GM18508 (cell line): ENCODE data around the gene SLC25A5.
A peak's percentile ranks its signal among the peaks of the same experiment; 100 is the strongest.
"Not testable (repeated sequence)": the region's sequence is repeated elsewhere in the genome, so short reads cannot be mapped to it uniquely, and the experiment has no call there.

Experiments used
- ATAC-seq: cut with Tn5 transposase; IDR thresholded peaks from one replicate; pipeline ENCODE4 v1.9.1; 2021; ENCODE audit warnings: moderate number of reproducible peaks; ENCODE audit not compliant: insufficient read depth, unreplicated experiment

Gene SLC25A5

DNA sequence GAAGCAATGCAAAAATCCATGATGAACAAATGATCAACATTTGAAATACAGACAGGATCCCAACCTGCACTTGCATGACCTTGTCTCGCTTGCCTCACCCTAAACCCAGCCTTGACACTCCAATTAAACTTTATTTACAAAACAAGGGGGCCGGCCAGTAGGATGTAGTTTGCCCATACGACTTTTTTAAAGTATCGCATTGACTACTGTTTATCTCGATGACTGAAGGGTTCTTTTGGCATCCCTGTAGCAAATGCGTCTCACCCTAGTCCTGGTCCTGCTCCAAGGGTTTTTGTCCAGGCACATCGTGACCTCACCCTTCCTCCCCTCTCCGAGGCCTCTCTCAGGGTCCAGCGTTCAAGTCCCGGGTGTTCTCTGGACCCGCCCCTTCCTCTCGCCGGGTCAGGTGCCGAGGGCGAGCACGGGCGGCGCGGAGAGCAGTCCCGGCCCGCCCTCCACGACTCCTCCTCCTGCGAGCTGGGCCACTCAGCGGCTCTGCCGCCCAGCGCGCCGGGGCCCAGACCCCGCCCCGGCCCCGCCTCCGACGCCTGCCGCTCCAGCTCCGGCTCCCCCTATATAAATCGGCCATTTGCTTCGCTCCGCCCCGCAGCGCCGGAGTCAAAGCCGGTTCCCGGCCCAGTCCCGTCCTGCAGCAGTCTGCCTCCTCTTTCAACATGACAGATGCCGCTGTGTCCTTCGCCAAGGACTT is at the start of gene SLC25A5:
Gene SLC25A5, plus strand, starts transcription at position 603 of the 709 bp plus-strand sequence. Its CDS starts 72 bp downstream, at position 675.
- peak; percentile 42 for ATAC-seq

DNA sequence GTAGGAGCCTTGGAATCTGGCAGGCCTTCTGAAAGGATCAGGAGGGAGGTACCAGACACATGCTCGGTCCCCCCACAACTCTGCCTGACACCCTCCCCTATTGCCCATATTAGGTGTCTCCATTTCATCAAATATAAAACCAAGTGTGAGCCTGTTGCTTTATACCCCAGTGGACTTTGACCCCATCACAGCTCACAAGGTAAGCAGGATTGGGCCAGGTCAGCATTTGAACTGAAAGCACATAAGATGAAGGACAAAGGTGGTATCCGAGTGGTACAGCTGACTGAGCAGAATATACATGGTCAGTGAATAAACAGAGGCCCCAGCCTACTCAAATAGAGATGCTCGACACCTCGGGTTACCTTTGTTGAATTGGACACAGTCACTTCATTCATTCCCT is 49.1 kb upstream of the SLC25A5 start:
- ATAC-seq = no peak

DNA sequence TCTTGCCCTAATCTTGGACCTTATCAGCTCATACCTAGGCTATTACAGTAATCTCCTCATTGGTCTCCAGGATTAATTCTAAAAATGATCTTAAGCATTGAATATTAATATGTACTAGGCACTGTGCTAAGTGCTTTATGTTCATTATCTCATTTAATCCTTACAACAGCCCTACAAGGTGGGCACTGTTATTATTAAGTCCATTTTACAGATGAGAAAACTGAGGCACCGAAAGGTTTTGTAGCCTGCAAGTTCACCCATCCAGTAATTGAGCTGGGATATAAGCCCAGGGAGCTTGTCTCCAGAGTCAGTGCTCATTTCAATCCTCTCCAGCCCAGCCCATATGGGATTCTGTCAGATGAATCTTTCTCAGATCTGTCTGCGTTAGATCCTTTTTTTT is 48.3 kb upstream of the SLC25A5 start:
- no peak for ATAC-seq

DNA sequence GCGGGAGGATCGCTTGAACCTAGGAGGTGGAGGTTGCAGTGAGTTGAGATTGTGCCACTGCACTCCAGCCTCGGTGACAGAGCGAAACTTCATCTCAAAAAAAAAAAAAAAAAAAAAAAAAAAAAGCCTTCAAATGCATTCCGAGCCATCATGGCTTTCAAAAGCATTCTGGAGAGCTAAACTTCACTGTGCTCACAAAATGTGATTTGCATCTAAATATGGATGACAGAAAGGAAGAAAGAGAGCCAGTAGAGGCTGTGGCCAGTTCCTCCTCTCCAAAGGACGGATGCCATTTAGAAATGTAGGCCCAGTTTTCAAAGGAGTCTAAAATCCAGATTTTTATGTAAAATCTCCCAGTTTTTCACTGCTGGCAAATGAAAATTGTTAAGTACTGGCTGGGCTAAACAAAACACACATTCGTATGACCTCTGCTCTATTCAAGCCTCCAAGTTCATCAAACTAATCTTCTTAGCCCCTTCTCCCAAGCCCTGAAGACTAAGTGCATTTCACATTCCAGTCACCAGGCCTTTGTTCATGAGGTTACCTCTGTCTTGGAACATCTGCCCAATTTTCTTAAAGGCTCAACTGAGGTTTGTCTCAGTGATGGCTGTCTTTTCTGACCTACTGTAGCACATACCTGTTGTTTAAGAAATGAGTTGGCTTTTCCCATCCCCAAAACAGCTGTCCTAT is 47.1 kb upstream of the SLC25A5 start:
- no peak for ATAC-seq

DNA sequence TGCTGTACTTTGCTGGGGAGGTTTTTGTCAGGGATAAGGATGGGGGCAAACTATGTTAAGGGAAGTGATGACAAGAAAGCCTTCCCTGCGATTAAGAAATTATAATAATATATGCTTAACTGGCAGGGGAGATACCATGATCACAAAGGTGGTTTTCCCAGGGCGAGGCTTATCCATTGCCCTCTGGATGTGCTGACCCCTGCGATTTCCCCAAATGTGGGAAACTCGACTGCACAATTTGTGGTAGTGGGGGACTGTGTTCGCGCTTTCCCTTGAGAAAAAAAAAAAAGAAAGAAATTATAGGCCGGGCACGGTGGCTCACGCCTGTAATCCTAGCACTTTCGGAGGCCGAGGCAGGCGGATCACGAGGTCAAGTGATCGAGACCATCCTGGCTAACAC is 44.6 kb upstream of the SLC25A5 start:
- ATAC-seq = no peak

DNA sequence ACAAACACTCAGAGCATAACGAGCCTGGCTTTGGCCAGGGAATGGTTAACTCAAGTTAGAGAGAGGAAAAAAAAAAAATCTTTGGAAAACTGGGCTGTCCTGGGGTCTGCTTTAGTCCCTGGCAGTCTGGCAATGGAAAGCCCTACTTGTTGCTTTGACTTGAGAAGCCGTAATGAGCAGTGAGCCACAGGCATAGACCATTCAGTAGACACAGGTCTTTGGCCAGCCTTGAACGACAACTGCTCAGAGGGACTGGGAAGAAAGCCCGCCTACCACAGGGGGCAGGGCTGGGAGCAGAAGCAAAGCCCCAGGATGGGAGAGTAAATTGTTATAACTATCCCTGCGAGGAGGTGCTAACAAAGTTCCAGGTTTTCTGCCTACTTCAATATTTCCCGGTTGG is 43.2 kb upstream of the SLC25A5 start:
- no peak for ATAC-seq

DNA sequence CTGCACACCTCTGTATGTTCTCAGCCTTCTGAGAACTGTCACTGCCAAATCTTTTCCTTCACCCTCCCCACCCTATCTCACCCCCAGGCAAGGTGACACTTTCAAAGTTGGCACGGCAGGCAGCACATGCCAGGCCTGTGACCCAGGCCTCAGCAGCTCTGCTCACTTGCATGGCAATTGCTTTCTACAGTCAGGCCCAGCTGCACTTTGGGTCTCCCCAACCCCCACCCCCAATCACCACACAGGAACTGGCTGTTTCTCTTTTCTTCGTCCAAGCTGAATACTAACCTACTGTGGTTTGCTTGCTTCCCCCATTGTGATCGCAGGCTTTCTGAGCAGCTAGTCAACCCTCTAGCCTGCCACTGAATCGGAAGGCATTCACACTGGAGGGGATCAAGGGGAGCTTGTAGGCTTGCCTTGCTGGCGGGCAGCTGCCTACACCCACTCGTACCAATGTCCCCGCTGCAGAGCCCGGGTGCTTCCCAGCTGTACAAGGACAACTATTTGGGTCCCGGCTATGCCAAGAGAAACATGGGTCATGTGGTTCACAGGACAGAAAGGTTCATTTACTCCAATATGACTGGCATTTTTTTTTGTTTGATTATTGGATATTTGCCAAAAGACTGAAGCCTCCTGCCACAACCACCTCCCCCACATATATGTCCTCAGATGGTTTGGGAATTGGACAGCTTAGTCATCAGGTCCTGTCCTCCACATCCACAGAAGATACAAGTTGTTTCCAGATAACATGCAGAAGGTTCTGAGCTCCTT is 41.0 kb upstream of the SLC25A5 start:
- ATAC-seq = no peak

DNA sequence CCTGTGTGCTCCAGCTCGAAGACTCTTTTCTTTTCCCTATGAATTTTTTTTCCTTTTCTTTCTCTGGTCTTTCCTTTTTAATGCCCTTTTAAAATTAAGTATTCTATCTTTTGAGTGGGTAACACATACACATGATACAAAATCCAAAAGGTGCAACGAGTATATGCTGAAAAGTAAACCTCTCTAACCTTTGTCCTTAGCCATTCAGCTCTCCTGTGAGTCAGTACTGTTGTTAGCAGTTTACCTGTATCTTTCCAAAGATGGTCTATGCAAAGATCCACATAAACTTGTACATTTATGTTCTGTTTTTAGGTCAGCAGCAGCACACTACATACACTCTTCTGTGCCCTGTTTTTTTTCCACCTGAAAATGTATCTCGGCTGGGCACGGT is 40.5 kb upstream of the SLC25A5 start:
- no peak for ATAC-seq

DNA sequence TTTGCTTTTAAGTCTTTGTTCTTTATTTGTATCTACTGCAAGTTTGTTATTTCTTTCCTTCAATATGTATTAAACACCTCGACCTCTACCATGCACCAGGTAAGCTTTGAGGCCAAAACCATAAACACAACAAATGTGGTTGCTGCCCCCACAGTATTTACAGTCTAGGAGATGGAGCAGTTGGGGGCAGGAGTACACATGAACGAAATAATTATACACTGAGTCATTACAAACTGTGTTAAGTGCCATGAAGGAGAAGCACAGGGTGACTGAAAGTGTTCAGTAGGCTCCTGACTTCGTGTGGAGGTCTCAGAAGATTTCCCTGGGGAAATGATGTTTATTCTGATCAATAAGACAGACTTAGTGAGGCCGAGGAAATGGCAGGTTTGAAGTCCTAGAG is 38.8 kb upstream of the SLC25A5 start:
- ATAC-seq = no peak

DNA sequence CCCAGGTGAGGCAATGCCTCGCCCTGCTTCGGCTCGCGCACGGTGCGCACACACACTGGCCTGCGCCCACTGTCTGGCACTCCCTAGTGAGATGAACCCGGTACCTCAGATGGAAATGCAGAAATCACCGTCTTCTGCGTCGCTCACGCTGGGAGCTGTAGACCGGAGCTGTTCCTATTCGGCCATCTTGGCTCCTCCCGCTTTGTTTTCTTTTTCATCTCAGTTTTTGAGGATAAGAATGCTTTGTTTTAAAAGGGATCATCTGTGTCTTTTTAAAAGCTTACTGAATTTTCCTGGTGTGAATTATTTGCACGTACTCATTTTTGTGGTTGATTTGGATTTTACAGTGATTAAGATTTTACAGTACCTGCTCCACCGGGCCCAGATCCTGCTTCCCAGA is 26.9 kb upstream of the SLC25A5 start:
- ATAC-seq = not testable (repeated sequence)

DNA sequence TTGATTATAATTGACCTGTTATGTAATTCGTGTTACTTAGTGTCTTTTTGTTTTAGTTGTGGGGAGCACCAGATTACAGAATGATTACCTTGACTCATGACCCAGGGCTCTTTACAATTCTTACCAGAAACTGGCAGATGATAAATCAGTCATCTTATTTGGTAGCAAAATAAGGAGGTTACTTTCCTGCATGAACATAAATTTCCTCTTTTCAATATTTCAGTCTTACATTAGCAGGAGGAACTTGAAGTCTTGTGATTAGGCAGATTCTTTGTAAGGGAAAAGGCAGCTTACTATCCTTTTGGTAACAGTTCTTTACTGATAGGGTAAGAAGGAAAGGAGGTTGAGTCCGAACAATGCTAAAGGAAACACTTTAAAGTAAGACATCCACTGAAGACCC is 26.0 kb upstream of the SLC25A5 start:
- ATAC-seq = no peak

DNA sequence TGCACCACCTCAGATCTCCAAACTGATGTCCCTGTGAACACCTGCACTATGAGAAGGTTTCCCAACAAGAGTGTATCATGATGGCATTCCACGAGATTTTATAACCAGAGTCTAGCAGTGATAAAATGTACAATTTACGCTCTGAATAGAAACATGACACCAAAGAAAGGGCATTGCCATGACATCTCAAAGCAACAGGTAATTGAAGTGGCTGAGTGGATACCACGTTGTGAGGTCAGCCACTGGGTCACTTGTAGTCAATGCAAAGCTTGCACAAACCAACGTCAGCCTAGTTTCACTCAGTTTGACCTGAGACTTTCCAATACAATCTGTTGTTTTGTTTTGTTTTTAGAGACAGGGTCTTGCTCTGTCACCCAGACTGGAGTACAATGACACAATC is 15.0 kb upstream of the SLC25A5 start:
- no peak for ATAC-seq

DNA sequence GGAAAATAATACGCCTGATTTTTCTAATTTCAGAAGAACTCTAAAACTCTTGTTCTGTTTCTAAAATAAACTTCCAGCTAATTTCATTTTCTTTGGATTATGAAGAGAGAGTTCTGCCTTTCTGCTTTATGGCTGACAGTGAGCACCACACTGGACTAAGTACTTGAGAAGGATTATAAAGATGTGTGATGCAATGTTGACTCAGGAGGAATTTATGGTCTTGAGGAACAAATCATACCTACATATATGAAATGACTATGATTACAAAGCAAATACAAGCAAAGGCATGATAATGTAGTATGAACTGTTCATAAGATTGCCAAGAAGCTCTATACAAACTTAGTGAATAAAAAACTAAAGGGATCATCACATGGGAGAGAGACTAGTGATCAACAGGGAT is 13.0 kb upstream of the SLC25A5 start:
- no peak for ATAC-seq

DNA sequence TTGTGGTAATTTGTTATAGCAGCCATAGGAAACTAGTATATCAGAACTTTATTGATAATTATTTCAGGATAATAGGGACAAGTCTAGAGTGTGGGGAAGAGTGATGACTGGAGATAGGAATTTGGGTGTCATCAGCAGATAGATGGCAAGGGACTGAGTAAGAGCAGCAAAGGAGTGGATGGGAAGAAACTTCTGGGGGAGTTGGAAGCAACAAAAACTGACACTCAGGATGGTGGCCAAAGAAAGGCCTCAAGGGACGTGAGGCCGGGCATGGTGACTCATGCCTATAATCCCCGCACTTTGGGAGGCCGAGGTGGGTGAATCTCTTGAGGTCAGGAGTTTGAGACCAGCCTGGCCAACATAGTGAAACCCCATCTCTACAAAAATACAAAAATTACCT is 9.1 kb upstream of the SLC25A5 start:
- ATAC-seq = no peak

DNA sequence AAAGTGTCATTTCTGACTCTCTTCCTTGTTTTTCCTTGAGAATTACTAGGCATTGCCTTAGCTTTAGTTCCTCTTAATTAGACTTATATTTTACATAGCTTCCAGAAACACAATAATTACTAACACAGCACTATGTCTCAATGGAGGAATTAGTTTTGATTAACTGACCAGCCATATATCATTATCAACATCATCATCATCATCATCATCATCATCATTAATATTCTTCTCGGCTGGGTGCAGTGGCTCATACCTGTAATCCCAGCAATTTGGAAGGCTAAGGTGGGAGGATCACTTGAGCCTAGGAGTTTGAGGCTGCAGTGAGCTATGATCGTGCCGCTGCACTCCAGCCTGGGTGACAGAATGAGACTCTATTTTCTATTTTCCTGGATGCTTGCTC is 2.7 kb upstream of the SLC25A5 start:
- no peak for ATAC-seq

DNA sequence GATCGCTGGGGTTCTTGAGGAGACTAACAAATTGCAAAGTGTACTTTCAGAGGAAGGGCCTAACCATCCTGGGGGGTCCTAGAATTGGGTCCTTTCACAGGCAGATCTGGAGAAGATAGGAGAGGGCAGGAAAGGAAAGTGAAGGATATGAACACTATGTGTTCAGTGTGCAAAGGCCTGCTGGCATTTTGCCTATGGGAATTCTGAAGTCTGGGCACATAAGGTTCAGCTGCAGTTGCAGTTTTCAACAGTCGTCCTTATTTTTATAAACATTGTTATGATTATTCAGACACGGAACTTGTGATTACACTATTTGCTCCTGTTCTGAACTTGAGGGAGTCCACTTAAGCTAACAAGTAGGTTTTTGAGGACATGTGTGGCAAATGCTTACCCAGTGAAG is 1.3 kb upstream of the SLC25A5 start:
- no peak for ATAC-seq

DNA sequence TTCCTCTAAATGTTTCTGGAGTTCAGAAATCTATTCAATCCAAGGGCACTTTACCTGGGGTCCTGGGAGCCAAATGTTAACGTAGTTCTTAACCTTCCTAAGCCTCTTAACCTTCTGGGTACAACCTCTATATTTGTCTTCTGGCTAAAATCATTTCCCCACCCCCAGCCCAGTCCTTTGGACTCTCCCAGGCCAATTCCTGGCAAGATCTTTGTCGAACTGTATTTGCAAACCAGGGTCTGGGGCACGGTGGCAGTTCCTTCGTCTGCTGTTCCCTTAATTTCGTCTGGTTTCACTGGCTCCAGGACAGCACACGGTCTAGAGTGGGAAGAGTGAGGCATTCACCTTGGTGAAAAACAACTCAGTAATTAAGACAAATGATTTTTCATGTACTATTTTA is 811 bp upstream of the SLC25A5 start:
- ATAC-seq = no peak

DNA sequence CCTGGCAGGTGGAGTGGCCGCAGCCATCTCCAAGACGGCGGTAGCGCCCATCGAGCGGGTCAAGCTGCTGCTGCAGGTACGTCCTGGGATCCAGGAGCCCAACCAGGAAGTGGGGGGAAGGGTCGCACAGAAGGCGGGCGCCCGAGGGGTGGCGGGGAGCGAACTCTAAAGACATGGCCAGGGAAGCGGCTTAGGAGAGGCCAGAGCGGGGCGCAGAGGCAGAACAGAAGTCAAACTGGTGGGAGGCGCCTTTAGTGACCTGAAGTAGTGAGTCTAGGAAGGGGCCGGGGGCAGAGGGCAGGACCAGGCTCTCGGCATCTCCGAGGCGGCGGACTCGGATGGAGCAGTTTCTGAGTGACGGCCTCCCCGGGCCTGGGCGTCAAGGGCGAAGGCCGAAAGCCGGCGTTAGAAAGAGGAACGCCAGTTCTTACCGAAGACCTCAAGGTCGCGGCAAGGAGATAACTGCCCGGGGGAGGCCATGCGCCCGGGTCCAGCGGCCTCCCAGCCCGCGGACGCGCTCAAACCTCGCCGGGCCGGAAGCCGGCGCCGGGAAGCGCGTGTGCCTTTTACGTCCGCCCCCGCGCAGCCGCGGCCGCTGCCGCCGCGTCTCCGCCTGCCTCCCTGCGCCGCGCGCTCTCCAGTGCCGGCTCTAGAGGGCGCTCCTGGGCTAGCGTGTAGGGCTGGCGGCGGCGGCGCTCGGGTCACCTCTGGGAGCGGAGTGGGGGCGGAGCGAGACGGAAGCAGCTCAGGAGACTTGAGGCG is 488 bp downstream of the SLC25A5 start:
- ATAC-seq = peak; percentile 58

DNA sequence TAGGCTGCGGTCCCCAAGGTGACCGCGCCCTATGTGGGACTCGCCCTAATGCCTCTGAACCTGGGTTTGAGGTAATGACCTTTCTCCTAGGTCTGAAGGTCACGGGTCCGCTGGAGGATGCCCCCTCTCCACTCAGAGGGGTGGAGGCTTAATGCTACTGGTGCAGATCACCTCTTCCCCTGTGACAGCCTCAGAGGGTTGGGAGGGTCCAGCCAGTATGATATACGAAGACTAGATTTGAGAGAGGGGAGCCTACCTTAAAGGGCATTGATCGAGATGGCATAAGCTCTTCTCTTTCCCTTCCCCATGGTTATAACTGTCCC is 1.0 kb downstream of the SLC25A5 start:
- no peak for ATAC-seq

DNA sequence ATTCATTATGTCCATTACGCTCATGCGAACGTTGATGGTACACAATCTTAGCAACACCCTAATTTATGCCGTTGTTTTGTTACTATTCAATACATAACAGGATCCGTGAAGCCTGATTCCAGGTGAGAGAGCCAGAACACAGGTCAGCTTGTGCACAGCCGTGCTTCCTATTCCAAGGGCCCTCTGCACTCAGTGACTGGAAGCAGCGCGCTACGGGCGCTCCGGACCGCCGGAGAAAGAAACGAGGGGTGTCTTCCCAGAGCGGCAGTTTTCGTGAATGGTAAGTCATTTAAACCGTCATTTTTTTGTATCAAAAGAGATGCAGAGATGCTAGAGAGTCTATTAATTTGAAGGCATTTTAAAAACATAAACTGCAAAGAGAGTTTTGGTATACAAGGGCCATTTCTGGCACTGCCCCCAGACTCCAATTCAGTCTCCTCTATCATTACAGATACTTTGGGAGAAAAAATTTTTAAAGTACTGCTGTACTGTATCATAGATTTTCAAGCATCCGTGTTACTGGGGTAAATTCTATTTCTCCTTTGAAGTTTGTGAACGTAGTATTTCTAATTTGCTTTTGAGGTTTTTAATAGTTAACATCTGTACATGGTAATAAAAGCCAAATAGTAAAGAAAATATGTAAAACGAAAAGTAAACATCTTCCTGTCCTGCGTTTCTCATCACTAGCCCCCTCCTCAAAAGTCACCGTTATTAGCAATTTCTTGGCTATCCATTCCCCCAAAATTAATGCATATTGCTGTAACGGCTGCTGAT is 6.6 kb downstream of the SLC25A5 start:
- ATAC-seq = no peak
